ENCODE results near the gene SCUBE2. TPM values are rescaled to one million over a fixed set of nuclear protein-coding genes. Genes with fewer than 3 reads are reported as not detected.

The SCUBE2 gene
- total RNA-seq, 2 experiments from 2014 or later, result not detected

GRCh38 chr11:9130297-9130696, 38.9 kb upstream of the SCUBE2 start:
- POLR2A ChIA-PET, result no interaction called here

GRCh38 chr11:9126636-9127035, 35.2 kb upstream of the SCUBE2 start:
- ChIA-PET CTCF (interaction anchor here (1.2 kb wide), 1 partner anchor 11 kb away, joined by 3 read pairs; no protein-coding TSS in a partner anchor), POLR2A (no interaction called here)
- Mint-ChIP-seq H3K9me3 (ENCODE audit: low read depth) (no peaks in the 10 kb centered on the region), H3K36me3 (ENCODE audit: low read depth) (no peaks in the 10 kb centered on the region), H3K27ac (no peak overlapping the region), H3K27me3 (peaks cover 2% of the 10 kb centered on the region), H3K4me3 (no peak overlapping the region), H3K4me1 (peaks cover 8% of the 10 kb centered on the region)
- intact Hi-C loops (cut with DNase I, micrococcal nuclease), result no loop called here
- DNase-seq (no peak), ATAC-seq (no peak)

More at GRCh38 chr11:9130297-9130696, 38.9 kb upstream of the SCUBE2 start:
- no peak for DNase-seq
- peaks cover 8% of the 10 kb centered on the region for H3K4me1 Mint-ChIP-seq
- no peaks in the 10 kb centered on the region for H3K9me3 Mint-ChIP-seq (ENCODE audit: low read depth)
- intact Hi-C loops (cut with DNase I, micrococcal nuclease), result loop anchor here in 1 of 2 experiments (10.0 kb wide), 1 partner anchor 445 kb away; the partner anchor contains the start of genes RPL27A and TRIM66
- H3K27ac Mint-ChIP-seq, result no peak overlapping the region
- CTCF ChIA-PET, result interaction anchor here (0.6 to 2.8 kb wide), 7 partner anchors 8 to 376 kb away, joined by 3 to 14 read pairs (median 5); no protein-coding TSS in a partner anchor
- no peak for ATAC-seq
- H3K36me3 Mint-ChIP-seq (ENCODE audit: low read depth), result peaks cover 2% of the 10 kb centered on the region
- peaks cover 2% of the 10 kb centered on the region for H3K27me3 Mint-ChIP-seq
- H3K4me3 Mint-ChIP-seq, result no peak overlapping the region

GRCh38 chr11:9125185-9125886, 33.9 kb upstream of the SCUBE2 start:
- intact Hi-C loops (cut with DNase I, micrococcal nuclease), result no loop called here
- ATAC-seq (no peak), DNase-seq (no peak)
- Mint-ChIP-seq H3K27me3 (peaks cover 2% of the 10 kb centered on the region), H3K9me3 (ENCODE audit: low read depth) (no peaks in the 10 kb centered on the region), H3K27ac (no peak overlapping the region), H3K36me3 (ENCODE audit: low read depth) (no peaks in the 10 kb centered on the region), H3K4me1 (peaks cover 8% of the 10 kb centered on the region), H3K4me3 (no peak overlapping the region)
- POLR2A ChIA-PET, result no interaction called here
- CTCF ChIA-PET, result interaction anchor here (0.6 to 1.2 kb wide), 3 partner anchors 12 to 32 kb away, joined by 3 read pairs; no protein-coding TSS in a partner anchor

GRCh38 chr11:9123595-9124304, 32.4 kb upstream of the SCUBE2 start:
- DNase-seq (no peak), ATAC-seq (no peak)
- Mint-ChIP-seq H3K9me3 (ENCODE audit: low read depth) (no peaks in the 10 kb centered on the region), H3K27me3 (peaks cover 2% of the 10 kb centered on the region), H3K36me3 (ENCODE audit: low read depth) (no peaks in the 10 kb centered on the region), H3K4me3 (no peak overlapping the region), H3K27ac (no peak overlapping the region), H3K4me1 (peaks cover 8% of the 10 kb centered on the region)
- ChIA-PET CTCF (interaction anchor here (0.9 to 1.9 kb wide), 2 partner anchors 14 to 43 kb away, joined by 3 to 6 read pairs; no protein-coding TSS in a partner anchor), POLR2A (no interaction called here)
- intact Hi-C loops (cut with DNase I, micrococcal nuclease), result no loop called here

GRCh38 chr11:9121469-9121796, 30.0 kb upstream of the SCUBE2 start:
- ATAC-seq (no peak), DNase-seq (no peak)
- H3K36me3 Mint-ChIP-seq (ENCODE audit: low read depth), result no peaks in the 10 kb centered on the region
- H3K4me1 Mint-ChIP-seq, result peaks cover 3% of the 10 kb centered on the region
- peaks cover 2% of the 10 kb centered on the region for H3K27me3 Mint-ChIP-seq
- H3K9me3 Mint-ChIP-seq (ENCODE audit: low read depth), result no peaks in the 10 kb centered on the region
- H3K4me3 Mint-ChIP-seq, result no peak overlapping the region
- no peak overlapping the region for H3K27ac Mint-ChIP-seq
- intact Hi-C loops (cut with DNase I, micrococcal nuclease), result no loop called here
- POLR2A ChIA-PET, result no interaction called here
- CTCF ChIA-PET, result no interaction called here

GRCh38 chr11:9120664-9121468, 29.5 kb upstream of the SCUBE2 start:
- POLR2A ChIA-PET, result no interaction called here
- intact Hi-C loops (cut with DNase I, micrococcal nuclease), result no loop called here

GRCh38 chr11:9118277-9118676, 26.9 kb upstream of the SCUBE2 start:
- ATAC-seq, result no peak
- Mint-ChIP-seq H3K4me3 (no peak overlapping the region), H3K27me3 (peaks cover 2% of the 10 kb centered on the region), H3K36me3 (ENCODE audit: low read depth) (no peaks in the 10 kb centered on the region), H3K27ac (no peak overlapping the region), H3K9me3 (ENCODE audit: low read depth) (peaks cover 2% of the 10 kb centered on the region), H3K4me1 (no peaks in the 10 kb centered on the region)
- ChIA-PET CTCF (interaction anchor here (1.0 kb wide), 1 partner anchor 388 kb away, joined by 3 read pairs; no protein-coding TSS in a partner anchor), POLR2A (no interaction called here)
- intact Hi-C loops (cut with DNase I, micrococcal nuclease), result no loop called here
- DNase-seq, result no peak

More at GRCh38 chr11:9120664-9121468, 29.5 kb upstream of the SCUBE2 start:
- ATAC-seq (no peak), DNase-seq (no peak)
- Mint-ChIP-seq H3K4me1 (no peaks in the 10 kb centered on the region), H3K36me3 (ENCODE audit: low read depth) (no peaks in the 10 kb centered on the region), H3K27me3 (peaks cover 2% of the 10 kb centered on the region), H3K27ac (no peak overlapping the region), H3K4me3 (no peak overlapping the region), H3K9me3 (ENCODE audit: low read depth) (no peaks in the 10 kb centered on the region)
- CTCF ChIA-PET, result no interaction called here

GRCh38 chr11:9112075-9112474, 20.7 kb upstream of the SCUBE2 start:
- H3K4me3 Mint-ChIP-seq, result no peak overlapping the region
- H3K9me3 Mint-ChIP-seq (ENCODE audit: low read depth), result peaks cover 16% of the 10 kb centered on the region
- intact Hi-C loops (cut with DNase I, micrococcal nuclease), result no loop called here
- H3K27me3 Mint-ChIP-seq, result peaks cover 3% of the 10 kb centered on the region
- no peak overlapping the region for H3K27ac Mint-ChIP-seq
- CTCF ChIA-PET, result interaction anchor here (1.5 to 1.6 kb wide), 2 partner anchors 26 to 96 kb away, joined by 3 to 7 read pairs; no protein-coding TSS in a partner anchor
- POLR2A ChIA-PET, result no interaction called here
- ATAC-seq (no peak), DNase-seq (no peak)
- peaks cover 3% of the 10 kb centered on the region for H3K4me1 Mint-ChIP-seq
- peaks cover 3% of the 10 kb centered on the region for H3K36me3 Mint-ChIP-seq (ENCODE audit: low read depth)

- ATAC-seq, result no peak
- ChIA-PET POLR2A (no interaction called here), CTCF (interaction anchor here (0.9 to 1.8 kb wide), 3 partner anchors 28 to 323 kb away, joined by 3 to 7 read pairs (median 3); no protein-coding TSS in a partner anchor)
- Mint-ChIP-seq H3K4me1 (peaks cover 3% of the 10 kb centered on the region), H3K4me3 (no peak overlapping the region), H3K36me3 (ENCODE audit: low read depth) (peaks cover 3% of the 10 kb centered on the region), H3K27me3 (peaks cover 3% of the 10 kb centered on the region), H3K9me3 (ENCODE audit: low read depth) (peaks cover 16% of the 10 kb centered on the region), H3K27ac (no peak overlapping the region)
- intact Hi-C loops (cut with DNase I, micrococcal nuclease), result no loop called here
- DNase-seq, result no peak
Measured at GRCh38 chr11:9109858-9110731, 18.7 kb upstream of the SCUBE2 start.

GRCh38 chr11:9104580-9104979, 13.2 kb upstream of the SCUBE2 start:
- peaks cover 13% of the 10 kb centered on the region for H3K27me3 Mint-ChIP-seq
- ATAC-seq (no peak), DNase-seq (no peak)
- no peaks in the 10 kb centered on the region for H3K9me3 Mint-ChIP-seq (ENCODE audit: low read depth)
- H3K36me3 Mint-ChIP-seq (ENCODE audit: low read depth), result no peaks in the 10 kb centered on the region
- ChIA-PET POLR2A (no interaction called here), CTCF (interaction anchor here (1.2 to 1.3 kb wide), 2 partner anchors 9 to 10 kb away, joined by 3 to 4 read pairs; no protein-coding TSS in a partner anchor)
- peaks cover 3% of the 10 kb centered on the region for H3K4me1 Mint-ChIP-seq
- no peak overlapping the region for H3K4me3 Mint-ChIP-seq
- no peak overlapping the region for H3K27ac Mint-ChIP-seq
- intact Hi-C loops (cut with DNase I, micrococcal nuclease), result no loop called here
